ENCODE data around the gene KYAT1.

The KYAT1 gene

GRCh38 chr9:128898382-128898781 is 16.6 kb upstream of the KYAT1 start:
- TF ChIP-seq, protein P1, sequence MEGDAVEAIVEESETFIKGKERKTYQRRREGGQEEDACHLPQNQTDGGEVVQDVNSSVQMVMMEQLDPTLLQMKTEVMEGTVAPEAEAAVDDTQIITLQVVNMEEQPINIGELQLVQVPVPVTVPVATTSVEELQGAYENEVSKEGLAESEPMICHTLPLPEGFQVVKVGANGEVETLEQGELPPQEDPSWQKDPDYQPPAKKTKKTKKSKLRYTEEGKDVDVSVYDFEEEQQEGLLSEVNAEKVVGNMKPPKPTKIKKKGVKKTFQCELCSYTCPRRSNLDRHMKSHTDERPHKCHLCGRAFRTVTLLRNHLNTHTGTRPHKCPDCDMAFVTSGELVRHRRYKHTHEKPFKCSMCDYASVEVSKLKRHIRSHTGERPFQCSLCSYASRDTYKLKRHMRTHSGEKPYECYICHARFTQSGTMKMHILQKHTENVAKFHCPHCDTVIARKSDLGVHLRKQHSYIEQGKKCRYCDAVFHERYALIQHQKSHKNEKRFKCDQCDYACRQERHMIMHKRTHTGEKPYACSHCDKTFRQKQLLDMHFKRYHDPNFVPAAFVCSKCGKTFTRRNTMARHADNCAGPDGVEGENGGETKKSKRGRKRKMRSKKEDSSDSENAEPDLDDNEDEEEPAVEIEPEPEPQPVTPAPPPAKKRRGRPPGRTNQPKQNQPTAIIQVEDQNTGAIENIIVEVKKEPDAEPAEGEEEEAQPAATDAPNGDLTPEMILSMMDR (IDR thresholded peaks at IDR 0.05) = no peak

DNA sequence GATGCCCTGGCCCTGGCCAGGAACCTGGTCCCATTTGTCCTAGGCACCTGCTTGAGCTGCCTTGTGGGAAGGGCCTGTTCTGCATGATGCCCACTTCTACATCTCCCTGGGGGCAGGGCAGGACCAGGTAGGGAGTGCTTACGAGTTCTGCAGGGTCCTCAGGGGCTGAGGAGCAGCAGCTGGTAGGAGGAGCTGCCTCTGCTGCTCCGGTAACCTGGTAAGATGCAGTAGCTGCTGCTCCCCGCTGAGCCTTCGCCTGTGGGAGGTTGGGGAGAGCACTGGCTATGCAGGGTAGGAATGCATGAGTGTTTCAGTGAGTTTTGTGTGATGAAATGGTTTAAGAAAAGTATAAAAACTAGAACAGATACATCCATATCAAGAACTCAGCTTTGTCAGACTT is 13.8 kb upstream of the KYAT1 start:
- TF ChIP-seq, protein P1 (IDR thresholded peaks at IDR 0.05) = no peak

DNA sequence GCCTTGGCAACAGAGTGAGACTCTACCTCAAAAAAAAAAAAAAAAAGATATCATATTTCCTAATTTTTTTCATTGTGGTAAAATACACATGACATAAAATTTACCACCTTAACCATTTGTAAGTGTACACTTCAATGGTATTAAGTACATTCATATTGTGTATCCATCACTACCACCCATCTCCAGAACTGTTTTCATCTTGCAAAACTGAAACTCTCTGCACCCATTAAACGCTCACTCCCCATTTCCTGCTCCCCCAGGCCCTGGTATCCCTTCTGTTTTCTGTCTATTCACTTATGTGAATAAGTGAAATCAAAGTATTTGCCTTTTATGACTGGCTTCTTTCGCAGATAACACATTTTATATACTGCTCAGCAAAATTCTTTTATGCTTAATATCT is 13.0 kb upstream of the KYAT1 start:
- TF ChIP-seq, protein P1 (IDR thresholded peaks at IDR 0.05) = no peak

DNA sequence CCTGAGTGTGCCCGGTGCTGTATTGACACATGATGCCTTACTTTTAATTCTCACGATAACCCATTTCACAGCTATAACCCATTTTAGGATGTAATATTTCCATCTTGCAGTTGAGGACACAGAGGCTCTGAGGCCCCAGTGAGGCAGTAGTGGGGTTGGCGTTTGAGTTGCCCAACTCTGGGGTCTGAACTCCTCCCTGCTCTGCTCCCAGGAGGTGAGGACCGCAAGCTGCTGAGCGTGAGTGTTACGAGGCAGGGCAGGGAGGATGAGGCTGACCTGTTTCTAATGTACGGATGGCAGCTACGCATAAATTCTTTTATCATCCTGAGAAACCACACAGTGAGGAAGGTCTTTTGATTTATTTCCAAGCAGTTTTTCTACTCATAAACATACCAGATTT is 11.6 kb upstream of the KYAT1 start:
- TF ChIP-seq, protein P1 (IDR thresholded peaks at IDR 0.05) = no peak

GRCh38 chr9:128892221-128892921 is 10.6 kb upstream of the KYAT1 start:
- TF ChIP-seq, protein P1 (IDR thresholded peaks at IDR 0.05) = no peak

DNA sequence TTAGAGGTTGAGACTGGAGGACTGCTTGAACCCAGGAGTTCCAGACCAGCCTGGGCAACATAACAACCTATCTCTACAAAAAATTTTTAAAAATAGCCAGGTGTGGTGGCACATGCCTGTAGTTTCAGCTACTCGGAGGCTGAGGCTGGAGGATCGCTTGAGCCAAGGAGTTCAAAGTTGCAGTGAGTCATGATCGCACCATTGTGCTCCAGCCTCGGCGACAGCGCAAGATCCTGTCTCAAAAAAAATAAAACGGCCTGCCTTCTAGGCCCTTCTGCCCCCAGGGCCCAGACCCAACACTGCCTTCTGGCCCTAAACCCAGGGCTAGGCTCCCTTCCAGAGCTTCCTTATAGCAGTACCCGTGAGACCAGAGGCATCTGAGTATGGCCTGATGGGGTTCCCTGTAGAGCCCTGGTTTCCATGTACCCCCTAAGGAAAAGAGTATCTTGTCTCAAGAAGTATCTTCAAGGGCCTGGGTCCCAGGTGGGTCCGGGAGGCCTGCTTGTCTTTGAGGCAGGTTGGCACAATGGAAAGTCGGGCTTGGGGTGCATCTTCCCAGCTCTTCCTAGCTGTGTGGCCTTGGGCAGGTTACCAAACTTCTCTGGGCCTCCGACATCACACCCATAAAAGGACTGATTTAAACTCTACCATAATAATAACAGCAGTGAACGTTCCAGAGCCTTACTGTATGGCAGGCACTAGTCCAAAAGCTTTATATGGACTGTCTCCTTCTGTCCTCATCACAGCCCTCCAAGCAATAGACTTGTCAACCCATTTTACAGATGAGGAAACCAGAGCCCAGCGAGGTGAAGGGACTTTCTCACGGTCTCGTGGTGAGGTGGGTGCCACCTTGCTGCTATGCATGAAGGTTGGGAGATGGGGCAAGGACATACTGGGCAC is 9.8 kb upstream of the KYAT1 start:
- TF ChIP-seq, protein P1 (IDR thresholded peaks at IDR 0.05) = no peak

DNA sequence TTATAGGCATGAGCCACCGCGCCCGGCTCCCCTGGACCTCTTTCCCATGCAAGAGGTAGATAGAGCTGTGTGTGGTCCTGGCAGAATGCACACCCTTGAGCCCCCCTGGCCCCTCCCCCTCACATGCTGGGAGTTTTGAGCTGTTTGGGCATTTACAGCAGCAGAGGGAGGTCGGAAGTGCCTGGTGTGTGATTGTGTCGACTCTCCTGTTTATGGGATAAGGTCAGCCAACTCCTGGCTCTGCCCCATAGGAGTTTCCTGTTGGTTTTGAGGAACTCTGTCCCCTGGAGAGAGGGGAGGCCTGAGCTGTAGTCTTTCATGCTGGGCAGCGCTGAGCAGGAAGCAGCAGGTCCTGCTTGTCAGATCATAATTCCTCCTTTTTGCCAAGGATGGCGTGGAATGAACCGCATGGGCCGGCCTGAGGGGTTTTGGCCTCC is 6.2 kb upstream of the KYAT1 start:
- TF ChIP-seq, protein P1 (IDR thresholded peaks at IDR 0.05) = no peak

All from LNCAP (cell line).